OCI-M2 (cell line): Measurements from ENCODE around the gene APC2.
"Not testable (repeated sequence)": the region's sequence is repeated elsewhere in the genome, so short reads cannot be mapped to it uniquely, and the experiment has no call there.

Experiments used
- DNase-seq: peaks from one replicate; lab custom pipeline; 2025; ENCODE audit not compliant: unreplicated experiment; lab: John Stamatoyannopoulos, UW

The APC2 gene

GRCh38 chr19:1507763-1508506 lies 58.0 kb downstream of the APC2 start:
- peak; percentile 63 for DNase-seq

- DNase-seq, result no peak
Observed at GRCh38 chr19:1508507-1508856, 58.6 kb downstream of the APC2 start.

GRCh38 chr19:1509602-1510441 lies 59.9 kb downstream of the APC2 start:
- no peak for DNase-seq

GRCh38 chr19:1510442-1510806 lies 60.5 kb downstream of the APC2 start:
- DNase-seq, result no peak

- DNase-seq, result no peak
Observed at GRCh38 chr19:1510807-1511206, 60.9 kb downstream of the APC2 start.

GRCh38 chr19:1511318-1512317 lies 61.7 kb downstream of the APC2 start:
- DNase-seq, result no peak

GRCh38 chr19:1512671-1513498 lies 63.0 kb downstream of the APC2 start, which contains the start of gene ADAMTSL5:
ADAMTSL5 (minus strand) TSS chr19:1513019; CDS start chr19:1510943, 2,076 bp downstream.
- DNase-seq, result no peak

- DNase-seq, result no peak
Observed at GRCh38 chr19:1513499-1514294, 63.8 kb downstream of the APC2 start.

GRCh38 chr19:1514295-1514661 lies 64.4 kb downstream of the APC2 start:
- no peak for DNase-seq

- DNase-seq, result no peak
Observed at GRCh38 chr19:1514986-1515721, 65.2 kb downstream of the APC2 start.

GRCh38 chr19:1516395-1516753 lies 66.5 kb downstream of the APC2 start:
- no peak for DNase-seq

GRCh38 chr19:1518471-1518870 lies 68.5 kb downstream of the APC2 start:
- no peak for DNase-seq

GRCh38 chr19:1519802-1520201 lies 69.9 kb downstream of the APC2 start:
- DNase-seq, result not testable (repeated sequence)

GRCh38 chr19:1520203-1520780 lies 70.4 kb downstream of the APC2 start:
- no peak for DNase-seq

GRCh38 chr19:1521636-1522035 lies 71.7 kb downstream of the APC2 start:
- no peak for DNase-seq

- no peak for DNase-seq
Observed at GRCh38 chr19:1522061-1522460, 72.1 kb downstream of the APC2 start.

- DNase-seq, result no peak
Observed at GRCh38 chr19:1522838-1523237, 72.9 kb downstream of the APC2 start.
